ENCODE measurements around the gene MAML3.

The MAML3 gene

DNA sequence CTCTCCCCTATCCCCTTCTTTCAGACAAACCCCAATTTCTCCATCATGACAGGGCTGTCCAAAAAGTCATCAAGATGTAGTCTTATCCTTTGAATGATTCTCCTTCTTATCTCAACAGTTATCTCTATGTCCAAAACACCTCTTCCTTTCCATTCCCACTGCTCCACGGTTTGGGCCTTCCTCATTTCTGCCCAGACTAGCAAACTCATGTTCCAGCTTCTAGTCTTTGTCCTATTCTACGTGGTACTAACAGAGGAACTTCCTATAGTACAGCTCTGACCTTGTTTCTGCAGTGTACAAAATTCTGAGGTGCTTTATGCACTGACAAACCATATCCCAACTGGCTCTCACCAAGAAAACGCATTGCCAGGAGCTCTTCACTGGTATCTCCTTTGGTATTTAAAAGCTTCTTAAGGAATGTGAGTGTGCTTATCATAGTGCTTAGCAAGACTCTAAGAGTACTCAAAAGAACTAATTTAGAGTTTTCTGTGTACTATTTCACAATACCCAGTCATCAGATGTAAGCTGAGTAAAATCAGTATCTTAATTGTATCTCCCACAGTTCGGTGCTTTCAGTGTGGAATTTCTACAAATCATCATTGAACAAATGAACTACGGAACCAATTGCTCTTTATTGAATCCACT, 65.5 kb downstream of the MAML3 start:
- POLR2A ChIA-PET, result no interaction called here
- CTCF ChIA-PET, result interaction anchor here (1.2 kb wide), 3 partner anchors 10 to 431 kb away, joined by 3 to 4 read pairs (median 3); no protein-coding TSS in a partner anchor
- H3K4me3 ChIP-seq (ENCODE audit: low read depth, low read length), result no peak overlapping the region
- TF ChIP-seq, protein P1, sequence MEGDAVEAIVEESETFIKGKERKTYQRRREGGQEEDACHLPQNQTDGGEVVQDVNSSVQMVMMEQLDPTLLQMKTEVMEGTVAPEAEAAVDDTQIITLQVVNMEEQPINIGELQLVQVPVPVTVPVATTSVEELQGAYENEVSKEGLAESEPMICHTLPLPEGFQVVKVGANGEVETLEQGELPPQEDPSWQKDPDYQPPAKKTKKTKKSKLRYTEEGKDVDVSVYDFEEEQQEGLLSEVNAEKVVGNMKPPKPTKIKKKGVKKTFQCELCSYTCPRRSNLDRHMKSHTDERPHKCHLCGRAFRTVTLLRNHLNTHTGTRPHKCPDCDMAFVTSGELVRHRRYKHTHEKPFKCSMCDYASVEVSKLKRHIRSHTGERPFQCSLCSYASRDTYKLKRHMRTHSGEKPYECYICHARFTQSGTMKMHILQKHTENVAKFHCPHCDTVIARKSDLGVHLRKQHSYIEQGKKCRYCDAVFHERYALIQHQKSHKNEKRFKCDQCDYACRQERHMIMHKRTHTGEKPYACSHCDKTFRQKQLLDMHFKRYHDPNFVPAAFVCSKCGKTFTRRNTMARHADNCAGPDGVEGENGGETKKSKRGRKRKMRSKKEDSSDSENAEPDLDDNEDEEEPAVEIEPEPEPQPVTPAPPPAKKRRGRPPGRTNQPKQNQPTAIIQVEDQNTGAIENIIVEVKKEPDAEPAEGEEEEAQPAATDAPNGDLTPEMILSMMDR (IDR thresholded peaks at IDR 0.05; ENCODE audit: insufficient read depth, low read length, missing control alignments), result no peak
- DNase-seq (ENCODE audit: low read depth, low spot score), result no peak

DNA sequence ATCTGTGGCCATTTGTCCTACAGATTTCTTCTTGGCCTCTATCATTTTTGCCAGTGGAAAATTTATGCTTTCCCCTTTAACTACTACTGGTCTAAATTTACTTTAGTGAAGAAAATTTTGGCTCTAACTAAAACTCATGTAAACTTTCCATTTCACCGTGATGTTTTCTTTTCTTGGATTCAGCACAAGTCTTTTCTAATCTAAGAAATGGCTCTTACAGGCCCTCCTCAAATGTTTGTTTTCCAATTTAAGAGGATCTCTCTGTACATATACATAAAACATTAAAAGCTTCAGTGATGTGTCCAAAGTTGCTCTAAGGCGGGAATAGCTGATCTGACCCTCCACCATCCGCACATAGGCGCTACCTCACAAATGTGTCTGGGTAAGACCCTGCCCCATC, 68.1 kb downstream of the MAML3 start:
- CTCF ChIA-PET, result interaction anchor here (1.1 kb wide), 1 partner anchor 10 kb away, joined by 3 read pairs; no protein-coding TSS in a partner anchor
- H3K4me3 ChIP-seq (ENCODE audit: low read depth, low read length), result no peak overlapping the region
- no peak for DNase-seq (ENCODE audit: low read depth, low spot score)
- TF ChIP-seq, protein P1 (IDR thresholded peaks at IDR 0.05; ENCODE audit: insufficient read depth, low read length, missing control alignments), result no peak
- POLR2A ChIA-PET, result no interaction called here

DNA sequence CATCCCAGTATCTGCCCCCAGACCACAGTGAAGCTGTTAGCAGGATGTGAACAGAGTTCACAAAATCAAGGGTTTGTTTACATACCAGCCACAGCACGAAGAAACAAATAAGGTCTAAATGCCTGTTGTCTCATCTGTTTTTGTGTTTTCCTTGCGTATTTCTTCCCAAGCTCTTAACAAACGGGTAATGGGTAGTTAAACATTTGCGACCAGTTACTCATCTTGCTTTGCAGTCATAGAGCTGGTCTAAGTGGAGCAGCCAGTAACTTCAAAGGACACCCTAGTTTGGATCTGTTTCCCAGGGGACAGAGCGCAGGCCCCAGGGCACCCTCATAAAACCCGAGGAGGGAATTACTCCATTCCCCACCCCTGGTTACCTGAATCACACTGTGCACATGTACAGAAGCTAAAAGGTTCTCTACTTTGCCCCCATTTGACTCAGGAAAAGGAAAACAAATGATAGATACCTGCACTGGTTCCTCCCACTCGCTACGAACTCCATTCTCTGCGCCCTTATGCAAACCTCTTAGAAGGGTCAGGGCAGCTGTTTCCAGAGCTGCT, 68.8 kb downstream of the MAML3 start:
- TF ChIP-seq, protein P1 (IDR thresholded peaks at IDR 0.05; ENCODE audit: insufficient read depth, low read length, missing control alignments), result no peak
- ChIA-PET CTCF (interaction anchor here (1.1 kb wide), 1 partner anchor 10 kb away, joined by 3 read pairs; no protein-coding TSS in a partner anchor), POLR2A (no interaction called here)
- H3K4me3 ChIP-seq (ENCODE audit: low read depth, low read length), result no peak overlapping the region
- no peak for DNase-seq (ENCODE audit: low read depth, low spot score)

DNA sequence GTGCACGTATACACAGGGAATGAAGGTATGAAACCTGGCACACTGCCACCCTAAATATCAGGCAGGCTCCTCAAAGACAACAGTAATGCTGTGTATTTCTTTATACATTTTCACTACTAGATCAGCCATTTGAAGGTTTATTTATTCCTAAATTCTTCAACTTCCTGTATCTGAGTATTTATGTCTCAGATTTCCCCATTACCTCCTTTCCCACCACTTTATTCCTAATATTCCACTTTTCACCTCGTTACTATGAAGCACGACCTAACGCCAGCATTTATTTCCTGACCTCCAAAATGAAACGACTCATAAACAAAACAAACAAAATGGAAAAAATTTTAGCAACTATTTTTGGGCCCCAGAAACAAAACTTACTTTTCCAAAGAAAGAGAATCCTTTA, 69.6 kb downstream of the MAML3 start:
- TF ChIP-seq, protein P1 (IDR thresholded peaks at IDR 0.05; ENCODE audit: insufficient read depth, low read length, missing control alignments), result no peak
- CTCF ChIA-PET, result no interaction called here
- POLR2A ChIA-PET, result no interaction called here
- no peak for DNase-seq (ENCODE audit: low read depth, low spot score)
- no peak overlapping the region for H3K4me3 ChIP-seq (ENCODE audit: low read depth, low read length)

DNA sequence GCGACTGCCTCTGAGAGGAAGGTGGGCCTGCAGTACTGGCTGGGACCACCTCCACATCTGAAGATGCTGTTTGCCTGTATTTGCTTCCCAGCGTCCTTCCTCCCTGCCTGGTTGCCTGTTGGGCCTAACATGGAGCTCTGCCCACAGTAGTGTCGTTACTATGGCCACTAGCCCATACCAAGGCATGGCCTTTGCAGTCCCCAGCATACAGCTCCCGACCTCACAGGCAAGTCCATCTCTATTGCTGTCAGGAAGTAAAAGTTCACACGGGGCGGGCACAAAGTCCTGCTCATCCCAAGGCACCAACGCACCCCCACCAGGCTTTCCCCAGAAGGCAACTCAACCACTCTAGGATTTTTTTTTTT, 71.6 kb downstream of the MAML3 start:
- no peak overlapping the region for H3K4me3 ChIP-seq (ENCODE audit: low read depth, low read length)
- DNase-seq (ENCODE audit: low read depth, low spot score), result no peak
- POLR2A ChIA-PET, result no interaction called here
- TF ChIP-seq, protein P1 (IDR thresholded peaks at IDR 0.05; ENCODE audit: insufficient read depth, low read length, missing control alignments), result no peak
- CTCF ChIA-PET, result interaction anchor here (0.6 to 1.6 kb wide), 3 partner anchors 30 to 348 kb away, joined by 3 to 6 read pairs (median 3); no protein-coding TSS in a partner anchor

DNA sequence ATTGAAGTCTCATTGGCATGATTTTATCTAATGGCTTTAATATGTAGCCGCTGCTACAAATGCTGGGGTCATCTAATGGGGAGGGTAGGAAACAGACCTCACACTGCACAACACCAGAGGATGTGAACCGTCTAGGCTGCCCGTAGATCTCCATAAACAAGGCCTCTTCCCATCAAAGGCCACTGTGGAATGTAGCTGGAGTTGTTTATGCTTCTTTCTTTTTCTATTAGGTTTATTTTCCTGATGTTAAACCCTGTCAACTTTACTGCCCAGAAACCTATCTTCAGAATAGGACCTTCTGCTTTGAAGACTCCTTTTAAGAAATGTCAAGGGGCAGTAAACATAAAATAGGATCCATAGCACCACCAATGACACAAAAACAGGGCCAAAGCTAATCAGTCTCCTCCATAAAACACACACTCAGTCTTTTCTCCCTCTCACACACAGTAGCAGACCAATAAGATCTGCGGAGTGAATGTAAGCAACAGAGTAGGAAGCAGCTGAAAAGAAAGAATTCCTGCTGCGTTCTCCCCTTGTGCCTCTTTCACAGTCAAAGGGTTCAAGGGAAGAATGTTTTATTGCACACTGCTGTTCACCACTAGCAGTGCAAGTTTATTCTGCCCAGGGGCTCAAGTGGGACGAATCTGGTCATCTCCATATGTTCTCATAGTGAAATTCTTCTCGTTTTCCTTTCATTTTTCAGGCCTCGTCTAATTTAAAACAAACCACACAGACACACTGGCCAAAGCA, 72.2 kb downstream of the MAML3 start:
- POLR2A ChIA-PET, result no interaction called here
- DNase-seq (ENCODE audit: low read depth, low spot score), result no peak
- TF ChIP-seq, protein P1 (IDR thresholded peaks at IDR 0.05; ENCODE audit: insufficient read depth, low read length, missing control alignments), result no peak
- CTCF ChIA-PET, result interaction anchor here (0.6 to 1.6 kb wide), 3 partner anchors 30 to 347 kb away, joined by 3 to 6 read pairs (median 3); no protein-coding TSS in a partner anchor
- no peak overlapping the region for H3K4me3 ChIP-seq (ENCODE audit: low read depth, low read length)

Measured in AG04449 (cell line).